Coronary artery (tissue), 2 donors: ENCODE results near the gene ZNF622.
"Not testable (repeated sequence)": the region's sequence is repeated elsewhere in the genome, so short reads cannot be mapped to it uniquely, and the experiment has no call there.

ENCODE experiments used
- DNase-seq: peaks from one replicate; pipeline ENCODE4 v3.0.0-alpha.2; 2017; ENCODE audit warnings: low spot score
- H3K27ac ChIP-seq, 2 donors: fragments of 200-600 bp; sonication (generic); one replicate each; pipeline ENCODE4 v1.5.1; 2016 to 2019
- H3K4me3 ChIP-seq: fragments of 200-600 bp; sonication (generic); 2 replicates; pipeline ENCODE4 v1.5.1; 2016; ENCODE audit warnings: mild to moderate bottlenecking, moderate library complexity
- CTCF ChIP-seq: fragments of 200-600 bp; sonication (generic); IDR thresholded peaks from one replicate; pipeline ENCODE4 v1.5.1; 2019; ENCODE audit warnings: antibody characterized with exemption

Gene ZNF622

GRCh38 chr5:16480821-16481538 is 15.4 kb upstream of the ZNF622 start:
- no peak for TF ChIP-seq CTCF
- no peak overlapping the region for H3K4me3 ChIP-seq
- no peak overlapping the region for H3K27ac ChIP-seq
- DNase-seq = no peak

- DNase-seq = no peak
- Histone ChIP-seq H3K27ac (no peak overlapping the region), H3K4me3 (no peak overlapping the region)
- no peak for TF ChIP-seq CTCF
These were observed 14.5 kb upstream of the ZNF622 start for GRCh38 chr5:16480144-16480543.

DNA sequence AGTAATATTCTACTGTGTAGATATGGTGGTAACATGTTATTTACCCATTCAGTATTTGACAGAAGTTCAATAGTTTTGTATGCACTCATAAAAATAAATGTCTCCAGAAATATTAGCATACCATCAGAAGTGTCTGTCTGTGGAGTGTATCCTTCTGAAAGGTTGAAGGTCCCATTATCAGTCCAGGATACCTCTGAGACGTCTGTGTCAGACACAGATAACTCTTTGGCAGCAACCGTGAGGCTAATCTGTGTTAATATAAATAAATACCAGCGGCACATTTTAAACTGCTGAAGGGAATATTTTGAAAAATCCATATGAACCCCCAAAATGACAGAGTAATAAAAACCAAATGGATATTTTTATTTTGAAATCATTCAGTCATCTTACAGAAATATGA is 11.9 kb upstream of the ZNF622 start:
- no peak overlapping the region for H3K4me3 ChIP-seq
- no peak for DNase-seq
- H3K27ac ChIP-seq = no peak overlapping the region
- no peak for TF ChIP-seq CTCF

- H3K4me3 ChIP-seq, H3K27ac ChIP-seq, DNase-seq: not testable (repeated sequence)
These were observed 10.8 kb upstream of the ZNF622 start for GRCh38 chr5:16476417-16476816.

DNA sequence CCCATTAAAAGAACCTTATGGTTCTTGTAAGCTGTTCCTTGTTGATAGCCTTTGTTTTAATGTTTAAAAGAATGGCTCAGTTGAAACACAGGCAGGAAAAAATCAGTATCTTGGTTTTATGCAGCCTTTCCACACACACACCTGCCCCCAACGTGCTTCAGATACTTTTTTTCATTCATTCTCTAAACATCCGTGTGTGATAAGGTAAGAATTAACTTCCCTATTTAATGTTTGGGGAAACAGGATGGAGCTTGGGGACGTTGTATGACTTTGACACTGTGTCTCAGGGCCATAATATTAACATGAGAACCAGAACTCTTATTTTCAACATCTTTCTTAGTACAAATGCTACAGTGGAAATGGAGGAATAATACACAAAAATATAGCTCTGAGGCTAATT is 5.8 kb upstream of the ZNF622 start:
- no peak for TF ChIP-seq CTCF
- H3K27ac ChIP-seq = no peak overlapping the region
- no peak overlapping the region for H3K4me3 ChIP-seq
- no peak for DNase-seq

DNA sequence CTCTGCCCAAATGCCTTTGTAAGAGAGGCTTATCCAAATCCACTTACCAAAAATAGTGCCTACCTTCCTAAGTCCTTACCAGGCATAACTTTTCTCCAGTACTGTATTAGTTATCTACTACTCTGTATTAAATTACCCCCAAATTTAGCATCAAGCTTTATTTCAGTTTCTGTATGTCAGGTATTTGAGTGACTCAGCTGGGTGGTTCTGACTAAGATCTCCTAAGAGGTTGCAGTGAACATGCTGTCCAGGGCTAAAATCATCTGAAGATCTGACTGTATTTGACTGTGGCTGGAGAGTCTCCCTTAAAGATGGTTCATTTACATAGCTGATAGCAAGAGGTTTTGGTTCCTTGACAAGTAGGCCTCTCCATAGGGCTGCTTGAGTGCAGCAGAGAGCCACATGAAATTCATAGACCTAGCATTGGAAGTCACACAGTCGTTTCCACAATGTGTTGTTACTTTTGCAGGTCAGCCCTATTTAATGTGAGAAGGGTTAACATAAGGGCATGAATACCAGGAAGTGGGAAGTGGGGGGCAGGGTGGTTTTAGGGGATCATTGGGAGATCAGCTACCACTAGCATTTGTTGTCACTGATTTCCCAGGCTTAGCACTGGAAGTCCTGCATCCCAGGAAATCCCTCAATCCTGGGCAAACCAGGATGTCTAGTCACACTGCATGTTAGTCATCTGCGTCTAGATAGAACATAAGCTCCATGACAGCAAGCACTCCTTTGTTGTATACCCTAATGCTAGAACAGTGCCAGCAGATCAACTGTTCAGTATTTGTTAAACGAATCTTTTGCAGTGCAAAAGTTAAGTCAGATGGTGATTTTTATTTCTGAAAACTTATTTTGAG is 2.0 kb upstream of the ZNF622 start:
- Histone ChIP-seq H3K27ac (no peak overlapping the region), H3K4me3 (no peak overlapping the region)
- TF ChIP-seq CTCF = no peak
- no peak for DNase-seq

GRCh38 chr5:16464664-16465543 is 696 bp downstream of the ZNF622 start:
- peak overlapping the region; percentile 74 to 81 for H3K27ac ChIP-seq
- no peak for DNase-seq
- H3K4me3 ChIP-seq = peak overlapping the region; percentile 91
- TF ChIP-seq CTCF = no peak
